ENCODE measurements around the gene TM9SF2.

TM9SF2 gene

GRCh38 chr13:99577934-99578917, 77.0 kb downstream of the TM9SF2 start:
- FAIRE-seq, result no peak
- DNase-seq (ENCODE audit: low spot score), result no peak

GRCh38 chr13:99580500-99581268, 79.4 kb downstream of the TM9SF2 start:
- no peak for FAIRE-seq
- DNase-seq (ENCODE audit: low spot score), result no peak

- DNase-seq (ENCODE audit: low spot score) (no peak), FAIRE-seq (no peak)
Observed at GRCh38 chr13:99582511-99582910, 81.2 kb downstream of the TM9SF2 start.

GRCh38 chr13:99585609-99586008, 84.3 kb downstream of the TM9SF2 start:
- DNase-seq (ENCODE audit: low spot score) (no peak), FAIRE-seq (no peak)

GRCh38 chr13:99587021-99587420, 85.7 kb downstream of the TM9SF2 start:
- DNase-seq (ENCODE audit: low spot score) (no peak), FAIRE-seq (no peak)

- FAIRE-seq (no peak), DNase-seq (ENCODE audit: low spot score) (no peak)
Observed at GRCh38 chr13:99587893-99588606, 86.8 kb downstream of the TM9SF2 start.

- no peak for DNase-seq (ENCODE audit: low spot score)
- FAIRE-seq, result no peak
Observed at GRCh38 chr13:99589575-99589974, 88.3 kb downstream of the TM9SF2 start.

GRCh38 chr13:99590519-99591011, 89.3 kb downstream of the TM9SF2 start:
- no peak for DNase-seq (ENCODE audit: low spot score)
- no peak for FAIRE-seq

GRCh38 chr13:99596180-99596579, 94.9 kb downstream of the TM9SF2 start:
- no peak for DNase-seq (ENCODE audit: low spot score)
- no peak for FAIRE-seq

GRCh38 chr13:99600318-99600717, 99.0 kb downstream of the TM9SF2 start:
- no peak for FAIRE-seq
- DNase-seq (ENCODE audit: low spot score), result no peak

- FAIRE-seq, result no peak
- no peak for DNase-seq (ENCODE audit: low spot score)
Observed at GRCh38 chr13:99601535-99601934, 100.3 kb downstream of the TM9SF2 start.

- FAIRE-seq (no peak), DNase-seq (ENCODE audit: low spot score) (no peak)
Observed at GRCh38 chr13:99604636-99605035, 103.4 kb downstream of the TM9SF2 start.

- FAIRE-seq (no peak), DNase-seq (ENCODE audit: low spot score) (peak; percentile 68)
Observed at GRCh38 chr13:99605420-99606323, 104.4 kb downstream of the TM9SF2 start.

- peak; percentile 13 for FAIRE-seq
Observed at GRCh38 chr13:99606324-99607066, 105.2 kb downstream of the TM9SF2 start, which contains the start of gene CLYBL. Gene CLYBL (plus strand): TSS chr13:99606690.

GRCh38 chr13:99608345-99608744, 107.1 kb downstream of the TM9SF2 start:
- DNase-seq (ENCODE audit: low spot score), result no peak
- no peak for FAIRE-seq

More at GRCh38 chr13:99606324-99607066, 105.2 kb downstream of the TM9SF2 start, which contains the start of gene CLYBL:
- DNase-seq (ENCODE audit: low spot score), result peak; percentile 85

- no peak for FAIRE-seq
- DNase-seq (ENCODE audit: low spot score), result no peak
Observed at GRCh38 chr13:99610702-99611289, 109.5 kb downstream of the TM9SF2 start.

All from urothelium cell line (cell line).